GM21447 (cell line): ENCODE results near the gene SRSF11.
A peak's percentile ranks its signal among the peaks of the same experiment; 100 is the strongest.
"Not testable (repeated sequence)": the region's sequence is repeated elsewhere in the genome, so short reads cannot be mapped to it uniquely, and the experiment has no call there.

ENCODE experiments used
- ATAC-seq: cut with Tn5 transposase; IDR thresholded peaks from one replicate; pipeline ENCODE4 v1.9.1; 2021; ENCODE audit not compliant: unreplicated experiment

The SRSF11 gene

DNA sequence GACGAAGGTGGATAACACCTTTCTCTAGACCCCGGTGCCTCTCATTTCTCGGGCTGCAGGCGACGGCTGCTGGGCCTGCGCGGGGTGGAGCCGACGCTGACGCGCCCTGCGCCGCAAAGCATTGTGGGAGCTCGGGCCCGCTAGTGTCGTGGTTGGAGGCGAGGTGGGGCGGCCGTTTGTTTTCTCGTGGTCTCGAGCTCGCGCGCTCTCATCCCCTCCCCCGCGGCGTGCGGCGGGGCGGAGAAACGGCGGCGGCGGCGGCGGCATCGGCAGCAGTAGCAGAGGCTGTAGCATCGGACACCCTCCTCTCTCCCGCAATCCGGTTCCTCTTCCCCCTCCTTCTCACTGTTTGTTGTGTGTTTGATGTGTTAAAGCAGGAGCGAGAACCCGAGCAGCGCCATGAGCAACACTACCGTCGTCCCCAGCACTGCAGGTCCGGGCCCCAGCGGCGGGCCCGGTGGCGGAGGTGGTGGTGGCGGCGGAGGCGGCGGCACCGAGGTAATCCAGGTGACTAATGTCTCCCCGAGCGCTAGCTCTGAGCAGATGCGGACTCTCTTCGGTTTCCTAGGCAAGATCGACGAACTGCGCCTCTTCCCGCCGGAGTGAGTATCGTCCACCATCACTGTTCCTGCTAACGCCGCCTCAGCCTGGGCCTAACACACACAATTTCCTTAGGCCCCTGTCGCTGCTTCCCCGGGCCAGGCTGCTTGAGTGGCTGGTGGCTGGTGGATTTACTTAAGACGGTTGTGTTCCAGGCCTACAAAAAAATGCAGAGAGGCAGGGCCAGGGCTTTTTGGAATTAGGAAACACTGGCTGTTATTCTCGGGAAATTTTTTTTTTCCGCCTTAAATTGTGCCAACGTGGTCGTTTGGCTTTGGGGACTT lies at the start of gene SRSF11:
Gene SRSF11 (plus strand): TSS at position 143 of the 884 bp plus-strand sequence. CDS start 257 bp downstream, at position 400.
- peak; percentile 93 for ATAC-seq

GRCh38 chr1:70171512-70171911 lies 49.7 kb upstream of the SRSF11 start:
- ATAC-seq, result no peak

DNA sequence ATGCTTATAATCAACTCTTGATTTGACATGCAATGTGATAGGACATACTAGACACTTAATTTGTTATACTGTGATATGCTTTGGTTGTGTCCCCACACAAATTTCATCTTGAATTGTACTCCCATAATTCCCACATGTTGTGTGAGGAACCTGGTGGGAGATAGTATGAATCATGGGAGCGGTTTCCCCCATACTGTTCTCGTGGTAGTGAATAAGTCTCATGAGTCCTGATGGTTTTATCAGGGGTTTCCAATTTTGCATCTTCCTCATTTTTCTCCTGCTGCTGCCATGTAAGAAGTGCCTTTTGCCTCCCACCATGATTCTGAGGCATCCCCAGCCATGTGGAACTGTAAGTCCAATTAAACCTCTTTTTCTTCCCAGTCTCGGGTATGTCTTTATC lies 36.0 kb upstream of the SRSF11 start:
- not testable (repeated sequence) for ATAC-seq

- ATAC-seq, result no peak
Observed at GRCh38 chr1:70188522-70188921, 32.7 kb upstream of the SRSF11 start.

DNA sequence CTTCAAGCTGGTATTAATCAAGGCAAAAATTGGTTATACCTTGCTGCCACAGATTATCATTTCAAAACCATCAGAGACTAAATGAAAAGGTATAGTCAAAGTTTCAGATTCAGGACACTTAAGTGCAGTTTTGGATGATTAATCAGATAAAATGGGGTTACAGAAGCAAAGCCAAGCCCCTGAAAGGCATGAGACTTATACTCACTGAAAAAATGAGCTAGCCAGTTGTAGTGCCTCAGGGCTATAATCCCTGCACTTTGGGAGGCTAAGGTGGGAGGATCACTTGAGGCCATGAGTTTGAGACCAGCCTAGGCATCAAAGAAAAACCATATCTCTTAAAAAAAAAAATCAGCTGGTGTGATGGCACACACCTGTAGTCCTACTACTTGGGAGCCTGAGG lies 31.0 kb upstream of the SRSF11 start:
- ATAC-seq, result no peak

- not testable (repeated sequence) for ATAC-seq
Observed at GRCh38 chr1:70192446-70192845, 28.7 kb upstream of the SRSF11 start.

GRCh38 chr1:70194601-70195000 lies 26.6 kb upstream of the SRSF11 start:
- no peak for ATAC-seq

GRCh38 chr1:70195342-70195741 lies 25.8 kb upstream of the SRSF11 start:
- peak; percentile 86 for ATAC-seq

GRCh38 chr1:70196333-70196732 lies 24.8 kb upstream of the SRSF11 start:
- ATAC-seq, result no peak

DNA sequence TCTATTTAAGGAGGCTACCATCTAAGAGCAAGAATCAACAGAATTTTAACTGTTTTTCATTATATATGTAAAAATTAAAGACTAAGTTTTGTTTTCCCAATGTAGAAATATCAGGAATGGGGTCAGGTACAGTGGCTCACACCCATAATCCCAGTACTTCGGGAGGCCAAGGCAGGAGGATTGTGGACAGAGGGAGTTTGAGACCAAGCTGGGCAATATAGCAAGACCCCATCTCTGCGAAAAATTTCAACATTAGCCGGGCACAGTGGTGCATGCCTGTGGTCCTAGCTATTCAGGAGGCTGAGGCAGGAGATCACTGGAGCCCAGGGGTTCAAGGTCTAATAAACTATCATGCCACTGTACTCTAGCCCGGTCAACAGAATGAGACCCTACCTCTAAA lies 21.1 kb upstream of the SRSF11 start:
- ATAC-seq, result no peak

DNA sequence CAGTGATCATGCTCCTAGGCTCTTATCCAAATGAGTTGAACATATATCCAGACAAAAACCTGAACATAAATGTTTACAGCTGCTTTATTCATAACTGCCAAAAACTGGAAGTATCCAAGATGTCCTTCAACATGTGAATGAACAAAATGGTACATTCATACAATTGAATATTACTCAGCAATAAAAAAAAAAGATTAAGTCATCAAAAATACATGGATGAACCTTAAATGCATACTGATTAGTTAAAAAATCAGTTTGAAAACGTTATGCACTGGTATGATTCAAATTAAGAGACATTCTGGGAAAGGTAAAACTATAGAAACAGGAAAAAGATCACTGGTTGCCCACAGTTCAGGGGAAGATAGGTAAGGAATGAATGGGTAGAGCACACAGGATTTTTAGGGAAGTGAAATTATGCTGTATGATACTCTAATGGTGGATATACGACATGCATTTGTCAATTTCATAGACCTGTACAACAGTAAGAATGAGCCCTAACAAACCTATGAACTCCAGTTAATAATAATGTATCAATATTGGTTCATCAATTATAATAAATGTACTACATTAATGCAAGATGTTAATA lies 18.9 kb upstream of the SRSF11 start:
- no peak for ATAC-seq

DNA sequence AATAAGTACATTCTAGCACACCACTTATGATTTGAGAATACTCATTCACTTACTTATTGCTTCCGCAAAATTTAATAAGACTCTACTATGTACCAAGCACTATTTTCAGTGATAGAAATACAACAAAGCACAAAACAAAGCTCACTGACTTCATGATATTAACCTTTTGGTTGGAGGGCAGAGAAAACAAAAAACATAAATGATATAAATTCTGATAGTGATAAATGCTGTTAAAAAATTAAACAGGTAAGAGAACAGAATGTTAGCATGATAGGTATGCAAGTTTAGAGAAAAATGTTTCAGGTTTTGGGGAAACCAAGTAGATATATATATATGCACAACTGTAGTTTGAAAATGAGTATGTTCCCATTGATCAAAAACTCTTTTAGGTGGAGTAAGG lies 17.0 kb upstream of the SRSF11 start:
- ATAC-seq, result no peak

DNA sequence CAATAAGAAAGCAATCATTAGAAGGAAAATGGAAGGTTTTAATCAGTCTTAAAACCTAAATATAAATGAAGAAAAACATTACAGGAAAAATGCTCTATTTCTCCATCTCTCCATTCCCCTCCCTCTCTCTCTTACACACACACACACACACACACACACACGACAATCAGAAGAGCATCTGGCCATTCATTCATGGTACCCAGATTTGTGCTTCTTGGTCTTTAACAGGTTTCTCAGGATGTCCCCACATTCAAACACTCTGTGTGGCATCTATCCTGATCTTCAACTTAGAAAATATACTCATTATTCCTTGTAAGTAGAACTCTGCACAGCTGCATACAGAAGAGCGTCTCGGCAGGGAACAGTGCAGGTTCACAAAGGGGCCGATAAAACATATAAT lies 16.6 kb upstream of the SRSF11 start:
- no peak for ATAC-seq

DNA sequence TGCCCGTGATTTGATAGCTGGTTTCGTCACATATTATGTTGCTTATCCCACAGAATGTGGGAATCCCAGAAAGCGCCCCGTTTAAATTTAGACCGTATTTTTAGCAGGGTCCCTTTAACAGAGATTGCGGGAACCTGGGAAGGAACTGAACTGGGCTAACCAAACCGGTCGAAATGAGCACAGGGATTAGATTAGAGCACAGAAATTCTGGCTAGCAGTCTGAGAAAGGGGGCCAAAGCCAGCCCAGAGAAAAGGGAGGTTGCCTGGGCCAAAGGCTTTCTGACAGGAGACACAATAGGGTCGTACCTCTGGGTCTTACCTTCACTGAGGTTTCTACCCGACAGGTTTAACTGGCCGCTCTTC lies 16.1 kb upstream of the SRSF11 start:
- peak; percentile 10 for ATAC-seq

- ATAC-seq, result peak; percentile 87
Observed at GRCh38 chr1:70205434-70206118, 15.6 kb upstream of the SRSF11 start, which contains the start of gene LRRC40. LRRC40 (minus strand) TSS chr1:70205579; CDS start chr1:70205540, 39 bp downstream.

GRCh38 chr1:70206833-70207232 lies 14.3 kb upstream of the SRSF11 start:
- ATAC-seq, result not testable (repeated sequence)

DNA sequence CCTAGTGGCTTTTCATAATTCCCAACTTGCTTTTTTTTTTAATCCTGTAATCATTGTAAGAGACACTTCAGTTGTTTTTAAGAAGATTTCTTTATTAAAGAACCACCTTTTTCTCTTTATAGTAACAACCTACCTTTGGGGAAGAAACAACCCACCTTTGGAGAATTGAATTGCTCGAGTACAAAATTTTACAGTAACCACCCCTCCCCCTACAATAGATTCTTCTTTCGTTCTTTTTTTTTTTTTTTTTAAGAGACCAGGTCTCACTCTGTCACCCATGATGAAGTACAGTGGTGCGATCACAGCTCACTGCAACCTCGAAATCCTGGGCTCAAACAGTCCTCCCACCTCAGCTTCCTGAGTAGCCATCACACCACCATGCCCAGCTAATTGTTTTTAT lies 13.7 kb upstream of the SRSF11 start:
- ATAC-seq, result no peak

- no peak for ATAC-seq
Observed at GRCh38 chr1:70208292-70208691, 12.9 kb upstream of the SRSF11 start.

GRCh38 chr1:70210820-70211219 lies 10.4 kb upstream of the SRSF11 start:
- ATAC-seq, result no peak

GRCh38 chr1:70211541-70211940 lies 9.6 kb upstream of the SRSF11 start:
- no peak for ATAC-seq

DNA sequence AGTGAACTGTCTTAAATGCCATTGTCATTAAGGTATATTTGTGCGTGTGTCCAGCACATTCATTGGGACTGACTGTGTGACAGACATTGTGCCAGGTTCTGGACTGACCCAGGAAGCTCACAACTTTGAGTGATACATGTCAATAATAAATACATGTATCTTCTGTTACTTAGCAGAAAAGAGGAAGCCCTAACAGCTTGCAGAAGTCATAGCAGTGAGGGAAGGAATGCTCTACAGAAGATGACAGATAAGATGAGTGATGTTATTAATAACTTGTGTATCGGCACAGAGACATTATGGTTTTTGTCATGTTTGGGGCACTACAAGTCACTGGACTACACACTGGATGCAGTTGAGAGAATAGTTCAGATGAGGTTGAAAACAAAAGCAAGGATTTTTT lies 1.2 kb upstream of the SRSF11 start:
- no peak for ATAC-seq
